ENCODE results near the gene KCNK16. TPM values are rescaled to one million over a fixed set of nuclear protein-coding genes. Genes with fewer than 3 reads are reported as not detected.

KCNK16 gene
- total RNA-seq, 4 donors from 2014 or later: not detected

DNA sequence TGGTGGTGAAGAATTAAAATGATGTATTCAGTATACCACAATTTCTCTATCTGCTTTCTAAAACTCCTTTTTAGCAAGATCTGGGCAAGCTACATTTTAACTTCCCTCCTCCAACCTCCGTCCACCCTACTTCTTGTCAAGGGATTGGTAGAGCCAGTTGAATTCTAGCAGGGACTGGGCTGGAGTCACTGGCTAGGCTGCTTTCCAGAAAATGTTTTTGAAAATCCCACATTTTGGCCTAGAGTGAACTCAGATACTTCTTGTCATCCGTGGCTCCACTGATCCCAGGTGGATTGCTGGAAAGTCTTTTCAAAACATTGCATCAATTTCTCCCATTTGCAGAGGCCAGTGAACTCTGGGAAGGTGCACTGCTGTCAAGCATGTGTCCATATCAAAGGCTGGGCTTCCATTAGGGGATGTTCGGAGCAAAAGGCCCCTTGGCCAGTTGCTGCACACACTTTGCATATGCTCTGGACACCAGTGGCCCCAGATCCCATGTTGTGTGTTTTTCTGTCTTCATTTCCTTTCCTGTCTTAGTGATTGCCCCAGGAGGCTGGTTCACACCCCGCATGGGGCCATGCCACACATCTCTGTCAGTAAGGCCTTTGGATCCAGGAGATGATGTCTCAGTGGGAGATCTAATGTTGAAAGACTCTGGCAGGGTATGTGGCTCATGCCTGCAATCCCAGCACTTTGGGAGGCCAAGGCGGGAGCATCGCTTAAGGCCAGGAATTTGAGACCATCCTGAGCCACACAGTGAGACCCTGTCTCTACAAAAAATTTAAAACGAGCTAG, 11.3 kb upstream of the KCNK16 start:
- no peak for TF ChIP-seq POLR2A (IDR thresholded peaks at IDR 0.05)
- TF ChIP-seq, protein P1, sequence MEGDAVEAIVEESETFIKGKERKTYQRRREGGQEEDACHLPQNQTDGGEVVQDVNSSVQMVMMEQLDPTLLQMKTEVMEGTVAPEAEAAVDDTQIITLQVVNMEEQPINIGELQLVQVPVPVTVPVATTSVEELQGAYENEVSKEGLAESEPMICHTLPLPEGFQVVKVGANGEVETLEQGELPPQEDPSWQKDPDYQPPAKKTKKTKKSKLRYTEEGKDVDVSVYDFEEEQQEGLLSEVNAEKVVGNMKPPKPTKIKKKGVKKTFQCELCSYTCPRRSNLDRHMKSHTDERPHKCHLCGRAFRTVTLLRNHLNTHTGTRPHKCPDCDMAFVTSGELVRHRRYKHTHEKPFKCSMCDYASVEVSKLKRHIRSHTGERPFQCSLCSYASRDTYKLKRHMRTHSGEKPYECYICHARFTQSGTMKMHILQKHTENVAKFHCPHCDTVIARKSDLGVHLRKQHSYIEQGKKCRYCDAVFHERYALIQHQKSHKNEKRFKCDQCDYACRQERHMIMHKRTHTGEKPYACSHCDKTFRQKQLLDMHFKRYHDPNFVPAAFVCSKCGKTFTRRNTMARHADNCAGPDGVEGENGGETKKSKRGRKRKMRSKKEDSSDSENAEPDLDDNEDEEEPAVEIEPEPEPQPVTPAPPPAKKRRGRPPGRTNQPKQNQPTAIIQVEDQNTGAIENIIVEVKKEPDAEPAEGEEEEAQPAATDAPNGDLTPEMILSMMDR (IDR thresholded peaks at IDR 0.05): no peak
- Histone ChIP-seq H3K9me3 (no peaks in the 10 kb centered on the region), H3K27ac (no peak overlapping the region), H3K36me3 (no peaks in the 10 kb centered on the region), H3K4me1 (no peaks in the 10 kb centered on the region), H3K4me3 (no peak overlapping the region), H3K27me3 (no peaks in the 10 kb centered on the region)
- no peak for DNase-seq

DNA sequence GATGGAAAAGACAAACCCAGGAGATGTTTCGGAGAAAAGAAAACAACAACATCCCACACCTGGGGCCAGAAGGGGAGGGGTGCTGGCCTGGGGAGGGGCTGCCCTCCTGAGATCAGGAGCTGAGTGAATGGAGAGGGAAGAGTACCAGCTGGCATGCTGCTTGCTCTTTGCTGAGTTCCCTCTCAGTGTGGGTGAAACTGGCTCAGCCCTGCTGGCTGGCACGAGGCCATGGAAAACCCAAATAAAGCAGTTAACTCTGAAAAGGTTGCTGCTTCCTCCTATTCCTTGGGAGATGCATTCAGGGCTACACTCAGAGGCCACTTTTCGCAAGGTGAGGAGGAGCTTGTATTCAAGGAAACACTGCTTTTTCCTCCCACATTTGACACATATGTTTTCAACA, 8.0 kb upstream of the KCNK16 start:
- no peak for DNase-seq
- Histone ChIP-seq H3K36me3 (no peaks in the 10 kb centered on the region), H3K4me1 (no peaks in the 10 kb centered on the region), H3K4me3 (no peak overlapping the region), H3K27me3 (no peaks in the 10 kb centered on the region), H3K27ac (no peak overlapping the region), H3K9me3 (no peaks in the 10 kb centered on the region)
- no peak for TF ChIP-seq POLR2A (IDR thresholded peaks at IDR 0.05)
- TF ChIP-seq, protein P1 (IDR thresholded peaks at IDR 0.05): no peak

DNA sequence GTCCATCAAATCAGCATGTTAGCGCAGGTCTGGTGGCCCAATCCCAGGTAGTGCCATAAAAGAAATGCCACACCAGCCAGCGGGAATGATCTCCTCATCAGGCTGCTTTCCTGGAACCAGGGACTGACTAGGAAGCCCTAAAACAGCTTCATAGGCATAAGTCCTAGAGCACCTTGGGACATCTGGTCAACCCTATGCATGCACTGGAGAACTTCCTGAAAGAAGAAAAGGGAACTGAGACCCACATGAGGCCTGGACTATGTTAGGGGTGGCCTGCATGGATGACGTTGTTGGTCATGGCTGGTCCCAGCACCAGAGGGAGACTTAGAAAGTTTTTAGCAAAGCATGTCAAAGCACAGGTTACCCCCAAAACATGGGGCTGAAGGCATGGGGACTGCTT, 7.6 kb upstream of the KCNK16 start:
- H3K36me3 ChIP-seq: no peaks in the 10 kb centered on the region
- no peak for DNase-seq
- no peak overlapping the region for H3K27ac ChIP-seq
- H3K27me3 ChIP-seq: no peaks in the 10 kb centered on the region
- no peaks in the 10 kb centered on the region for H3K9me3 ChIP-seq
- no peak overlapping the region for H3K4me3 ChIP-seq
- TF ChIP-seq, protein P1 (IDR thresholded peaks at IDR 0.05): no peak
- TF ChIP-seq POLR2A (IDR thresholded peaks at IDR 0.05): no peak
- H3K4me1 ChIP-seq: no peaks in the 10 kb centered on the region

DNA sequence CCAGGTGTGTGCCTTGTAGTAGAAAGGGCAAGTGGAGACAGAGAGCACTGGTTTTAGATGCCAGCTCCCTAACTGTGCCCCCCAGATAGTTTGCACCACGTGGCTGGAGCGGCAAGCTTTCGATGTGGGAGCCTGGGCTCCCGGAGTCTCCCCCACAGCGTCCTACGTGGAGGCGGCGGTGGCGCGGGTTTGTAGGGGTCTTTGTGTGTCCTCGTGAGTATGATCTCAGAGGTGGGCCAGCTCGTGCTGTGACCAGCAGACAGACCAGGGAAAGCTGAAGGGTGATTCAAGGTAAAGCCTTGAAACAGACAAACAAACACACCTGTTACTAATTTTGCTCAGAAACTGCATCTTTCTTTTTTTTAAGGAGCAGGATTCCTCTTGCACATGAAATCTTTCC, 5.6 kb upstream of the KCNK16 start:
- Histone ChIP-seq H3K27me3 (no peaks in the 10 kb centered on the region), H3K36me3 (no peaks in the 10 kb centered on the region), H3K4me3 (no peak overlapping the region), H3K9me3 (no peaks in the 10 kb centered on the region), H3K27ac (no peak overlapping the region), H3K4me1 (no peaks in the 10 kb centered on the region)
- TF ChIP-seq, protein P1 (IDR thresholded peaks at IDR 0.05): no peak
- TF ChIP-seq POLR2A (IDR thresholded peaks at IDR 0.05): no peak
- DNase-seq: no peak

DNA sequence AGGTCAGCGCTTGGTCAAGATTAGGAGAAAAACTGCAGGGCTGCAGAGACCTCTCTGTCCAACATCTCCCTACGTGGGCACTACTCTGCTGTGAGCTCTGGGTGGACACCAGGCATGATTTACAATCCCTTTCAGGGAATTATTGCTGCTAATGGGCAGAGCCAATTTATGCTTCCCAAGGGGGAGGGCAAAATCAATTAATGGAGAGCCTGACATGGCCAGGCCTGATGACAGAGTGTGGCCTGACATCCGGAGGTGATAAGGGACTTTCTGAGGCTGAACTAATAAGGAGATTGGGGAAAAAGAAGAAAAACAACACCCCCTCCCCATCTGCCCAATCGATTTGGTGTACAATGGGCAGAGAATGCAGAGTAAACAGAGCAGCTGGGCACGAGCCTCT, 5.0 kb upstream of the KCNK16 start:
- no peak for DNase-seq
- no peak for TF ChIP-seq POLR2A (IDR thresholded peaks at IDR 0.05)
- TF ChIP-seq, protein P1 (IDR thresholded peaks at IDR 0.05): no peak
- Histone ChIP-seq H3K27ac (no peak overlapping the region), H3K4me1 (no peaks in the 10 kb centered on the region), H3K36me3 (no peaks in the 10 kb centered on the region), H3K4me3 (no peak overlapping the region), H3K27me3 (no peaks in the 10 kb centered on the region), H3K9me3 (no peaks in the 10 kb centered on the region)
